ENCODE data around the gene CRAMP1.
A peak's percentile ranks its signal among the peaks of the same experiment; 100 is the strongest.

The CRAMP1 gene

GRCh38 chr16:1676661-1677060, 64.5 kb downstream of the CRAMP1 start:
- no peak overlapping the region for H3K4me3 ChIP-seq (ENCODE audit: low read depth, low read length)
- TF ChIP-seq CTCF (conservative IDR thresholded peaks at IDR 0.05; ENCODE audit: low read depth, low read length) = no peak
- no peak for DNase-seq (ENCODE audit: low read depth)

GRCh38 chr16:1677339-1677738, 65.2 kb downstream of the CRAMP1 start:
- H3K4me3 ChIP-seq (ENCODE audit: low read depth, low read length) = no peak overlapping the region
- TF ChIP-seq CTCF (conservative IDR thresholded peaks at IDR 0.05; ENCODE audit: low read depth, low read length) = no peak
- no peak for DNase-seq (ENCODE audit: low read depth)

GRCh38 chr16:1677942-1678499, 65.9 kb downstream of the CRAMP1 start, which contains the start of gene JPT2:
JPT2 (plus strand) TSS chr16:1678279; CDS start chr16:1678313, 34 bp downstream.
- H3K4me3 ChIP-seq (ENCODE audit: low read depth, low read length) = peak within 1 kb of the TSS; percentile 79
- no peak for TF ChIP-seq CTCF (conservative IDR thresholded peaks at IDR 0.05; ENCODE audit: low read depth, low read length)
- peak; percentile 98 for DNase-seq (ENCODE audit: low read depth)

GRCh38 chr16:1678500-1679098, 66.4 kb downstream of the CRAMP1 start:
- DNase-seq (ENCODE audit: low read depth) = peak; percentile 43
- peak; percentile 6 for TF ChIP-seq CTCF (conservative IDR thresholded peaks at IDR 0.05; ENCODE audit: low read depth, low read length)
- peak overlapping the region; percentile 79 for H3K4me3 ChIP-seq (ENCODE audit: low read depth, low read length)

GRCh38 chr16:1680361-1680760, 68.2 kb downstream of the CRAMP1 start:
- DNase-seq (ENCODE audit: low read depth) = no peak
- no peak overlapping the region for H3K4me3 ChIP-seq (ENCODE audit: low read depth, low read length)
- no peak for TF ChIP-seq CTCF (conservative IDR thresholded peaks at IDR 0.05; ENCODE audit: low read depth, low read length)

GRCh38 chr16:1681032-1681431, 68.9 kb downstream of the CRAMP1 start:
- no peak for DNase-seq (ENCODE audit: low read depth)
- no peak for TF ChIP-seq CTCF (conservative IDR thresholded peaks at IDR 0.05; ENCODE audit: low read depth, low read length)
- no peak overlapping the region for H3K4me3 ChIP-seq (ENCODE audit: low read depth, low read length)
